Suprapubic skin (tissue), 4 donors: ENCODE results near the gene MEF2B. TPM values are rescaled to one million over a fixed set of nuclear protein-coding genes. Genes with fewer than 3 reads are reported as not detected.
A peak's percentile ranks its signal among the peaks of the same experiment; 100 is the strongest.

ENCODE experiments used
- DNase-seq, 2 donors: peaks; one replicate each; pipeline ENCODE4 v3.0.0-alpha.2; 2019; ENCODE audit warnings: low spot score in 2 of 2
- H3K27ac ChIP-seq: fragments of 200-600 bp; sonication (generic); one replicate; pipeline ENCODE4 v1.5.1; 2019
- H3K27me3 ChIP-seq: fragments of 200-600 bp; sonication (generic); one replicate; pipeline ENCODE4 v1.5.1; 2019
- H3K36me3 ChIP-seq: fragments of 200-600 bp; sonication (generic); one replicate; pipeline ENCODE4 v1.5.1; 2019
- H3K4me1 ChIP-seq: fragments of 200-600 bp; sonication (generic); one replicate; pipeline ENCODE4 v1.5.1; 2019
- H3K4me3 ChIP-seq: fragments of 200-600 bp; sonication (generic); one replicate; pipeline ENCODE4 v1.5.1; 2019; ENCODE audit warnings: mild to moderate bottlenecking
- H3K9me3 ChIP-seq: fragments of 200-600 bp; sonication (generic); one replicate; pipeline ENCODE4 v1.5.1; 2019
- EP300 ChIP-seq: sonication (generic); formaldehyde crosslinking; IDR thresholded peaks from one replicate; pipeline ENCODE4 v1.6.1; 2017; ENCODE audit warnings: antibody characterized with exemption
- POLR2A ChIP-seq, 2 donors: fragments of 450-650 bp; IDR thresholded peaks; one replicate each; pipeline ENCODE4 v1.6.1; 2017; ENCODE audit warnings: antibody characterized with exemption in 2 of 2, mild to moderate bottlenecking in 2 of 2, moderate library complexity in 2 of 2
- POLR2AphosphoS5 ChIP-seq, 3 donors: sonication (generic); formaldehyde crosslinking; IDR thresholded peaks; one replicate each; pipeline ENCODE4 v1.6.1; 2017; ENCODE audit warnings: antibody characterized with exemption in 3 of 3
- WGBS: methylation state at CpG from one replicate; pipeline ENCODE4 v1.1.5; 2018; 5-methylcytosine and 5-hydroxymethylcytosine counted together
- total RNA-seq, 4 donors: library from RNA; depleted of rRNA; stranded (reverse); fragments of >200 nt; gene quantifications; one replicate each; pipeline ENCODE4 v1.1.0, GENCODE V29; 2016
- TF ChIP-seq, protein P1 (sequence below), 2 donors: fragments of 200-600 bp in 1 of 2; fragments of 450-650 bp in 1 of 2; sonication (generic) in 1 of 2; IDR thresholded peaks; one replicate each; pipeline ENCODE4 v1.5.1; 2016 to 2019; ENCODE audit warnings: antibody characterized with exemption in 2 of 2, mild to moderate bottlenecking in 1 of 2, moderate library complexity in 1 of 2

Gene MEF2B
- total RNA-seq, 4 donors from 2014 or later, result 0.68 to 1.8 (median 0.73) TPM; not detected in 1

DNA sequence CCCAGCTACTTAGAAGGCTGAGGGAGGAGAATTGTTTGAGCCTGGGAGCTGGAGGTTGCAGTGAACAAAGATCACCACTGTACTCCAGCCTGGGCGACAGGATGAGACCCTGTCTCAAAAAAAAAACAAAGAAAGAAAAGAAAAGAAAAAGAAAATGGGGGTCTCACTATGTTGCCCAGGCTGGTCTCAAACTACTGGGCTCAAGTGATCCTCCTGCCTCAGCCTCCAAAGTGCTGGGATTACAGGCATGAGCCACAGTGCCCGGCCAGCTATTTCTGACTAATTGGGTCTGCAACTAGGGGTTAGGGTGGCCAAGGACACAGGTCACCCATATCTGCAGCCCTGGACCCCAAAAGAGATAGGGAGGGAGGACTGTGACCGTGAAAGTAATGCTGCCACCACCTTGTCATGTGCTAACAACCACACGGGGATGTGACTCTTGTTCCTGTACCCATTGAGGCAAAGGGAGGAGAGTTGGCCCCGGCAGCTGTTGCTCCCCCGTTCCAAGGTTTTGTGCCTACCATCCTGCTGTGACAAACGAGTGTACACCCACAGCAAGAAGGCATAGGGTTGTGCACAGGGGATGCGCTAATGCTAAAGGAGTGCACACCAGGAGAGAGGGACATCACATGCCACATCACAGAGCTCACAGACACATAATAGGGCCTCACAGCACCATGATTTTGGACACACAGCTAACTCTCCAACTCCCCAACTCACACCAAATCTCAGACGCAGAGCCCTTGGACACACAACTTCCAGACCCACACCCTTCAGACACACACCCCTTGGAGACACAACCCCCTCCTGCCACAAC lies 619 bp downstream of the MEF2B start:
- Histone ChIP-seq H3K27me3 (no peaks in the 10 kb centered on the region), H3K4me1 (peaks cover 9% of the 10 kb centered on the region), H3K4me3 (peak overlapping the region; percentile 27), H3K27ac (no peak overlapping the region), H3K36me3 (no peaks in the 10 kb centered on the region), H3K9me3 (no peaks in the 10 kb centered on the region)
- TF ChIP-seq EP300 (no peak), POLR2AphosphoS5 (IDR thresholded peaks at IDR 0.05) (no peak), POLR2A (IDR thresholded peaks at IDR 0.05) (no peak)
- TF ChIP-seq, protein P1, sequence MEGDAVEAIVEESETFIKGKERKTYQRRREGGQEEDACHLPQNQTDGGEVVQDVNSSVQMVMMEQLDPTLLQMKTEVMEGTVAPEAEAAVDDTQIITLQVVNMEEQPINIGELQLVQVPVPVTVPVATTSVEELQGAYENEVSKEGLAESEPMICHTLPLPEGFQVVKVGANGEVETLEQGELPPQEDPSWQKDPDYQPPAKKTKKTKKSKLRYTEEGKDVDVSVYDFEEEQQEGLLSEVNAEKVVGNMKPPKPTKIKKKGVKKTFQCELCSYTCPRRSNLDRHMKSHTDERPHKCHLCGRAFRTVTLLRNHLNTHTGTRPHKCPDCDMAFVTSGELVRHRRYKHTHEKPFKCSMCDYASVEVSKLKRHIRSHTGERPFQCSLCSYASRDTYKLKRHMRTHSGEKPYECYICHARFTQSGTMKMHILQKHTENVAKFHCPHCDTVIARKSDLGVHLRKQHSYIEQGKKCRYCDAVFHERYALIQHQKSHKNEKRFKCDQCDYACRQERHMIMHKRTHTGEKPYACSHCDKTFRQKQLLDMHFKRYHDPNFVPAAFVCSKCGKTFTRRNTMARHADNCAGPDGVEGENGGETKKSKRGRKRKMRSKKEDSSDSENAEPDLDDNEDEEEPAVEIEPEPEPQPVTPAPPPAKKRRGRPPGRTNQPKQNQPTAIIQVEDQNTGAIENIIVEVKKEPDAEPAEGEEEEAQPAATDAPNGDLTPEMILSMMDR (IDR thresholded peaks at IDR 0.05), result no peak
- 84% methylated on average over 9 of the region's 9 CpGs for WGBS
- no peak for DNase-seq

DNA sequence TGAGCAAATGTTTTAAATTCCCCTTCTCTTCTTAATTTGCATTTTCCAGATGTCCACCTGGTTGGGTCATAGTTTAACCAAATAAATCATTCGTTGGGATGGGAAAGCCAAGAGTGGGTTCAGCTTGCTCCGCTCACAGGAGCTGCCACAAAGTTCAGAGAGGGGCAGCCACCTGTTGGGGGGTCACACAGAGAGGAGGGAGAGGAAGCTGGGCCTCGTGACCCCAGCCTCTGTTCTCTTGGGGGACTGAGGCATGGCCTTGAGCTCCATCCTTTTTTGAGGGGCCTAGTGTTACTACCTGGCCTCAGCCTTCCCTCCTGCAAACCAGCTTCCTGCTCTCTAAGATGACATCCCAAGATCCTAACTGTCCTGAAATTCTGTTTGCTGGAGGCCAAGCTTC lies 2.5 kb downstream of the MEF2B start:
- TF ChIP-seq EP300, result no peak
- TF ChIP-seq, protein P1 (IDR thresholded peaks at IDR 0.05), result no peak
- no peak for TF ChIP-seq POLR2A (IDR thresholded peaks at IDR 0.05)
- TF ChIP-seq POLR2AphosphoS5 (IDR thresholded peaks at IDR 0.05), result no peak
- Histone ChIP-seq H3K4me1 (peaks cover 9% of the 10 kb centered on the region), H3K4me3 (no peak overlapping the region), H3K36me3 (no peaks in the 10 kb centered on the region), H3K9me3 (no peaks in the 10 kb centered on the region), H3K27me3 (no peaks in the 10 kb centered on the region), H3K27ac (no peak overlapping the region)
- 90% methylated on average over 3 of the region's 3 CpGs for WGBS
- no peak for DNase-seq

DNA sequence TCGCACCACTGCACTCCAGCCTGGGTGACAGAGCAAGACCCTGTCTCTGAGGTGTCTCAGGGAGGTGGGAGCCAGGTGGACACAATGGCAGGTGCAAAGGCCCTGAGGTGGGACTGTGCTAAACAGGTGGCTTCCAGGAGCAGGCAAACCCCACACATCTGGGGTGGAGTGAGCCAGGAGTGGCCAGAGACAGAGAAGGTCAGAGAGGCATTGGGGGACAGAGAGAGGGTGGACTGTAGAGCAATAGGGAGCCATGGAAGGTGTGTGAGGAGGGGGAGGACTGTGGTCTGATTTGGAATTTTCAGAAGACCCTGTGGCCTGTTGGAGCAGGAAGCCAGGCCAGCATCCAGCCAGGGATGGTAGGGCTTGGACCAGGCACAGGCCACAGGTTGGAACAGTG lies 4.7 kb downstream of the MEF2B start:
- peaks cover 7% of the 10 kb centered on the region for H3K4me1 ChIP-seq

DNA sequence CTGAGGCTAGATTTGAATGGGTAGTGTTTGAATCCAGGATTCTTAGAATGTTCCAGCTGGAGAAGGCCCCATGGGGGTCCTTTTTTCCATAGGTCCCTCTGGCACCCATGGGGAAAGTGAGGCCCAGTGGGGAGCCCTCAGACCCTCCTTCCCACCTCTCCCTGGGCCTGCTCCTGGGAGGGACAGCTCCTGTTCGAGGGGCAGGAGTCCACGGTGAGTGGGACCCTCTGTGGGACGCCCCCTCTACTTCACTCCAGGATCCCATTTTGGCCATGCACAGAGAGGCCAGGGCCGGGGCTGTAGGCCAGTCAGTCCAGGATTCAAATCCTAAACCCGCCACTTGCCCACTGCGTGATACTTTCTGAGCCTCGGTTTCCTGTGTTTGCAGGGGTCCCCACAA lies 7.6 kb downstream of the MEF2B start:
- H3K4me3 ChIP-seq, result no peak overlapping the region
- no peaks in the 10 kb centered on the region for H3K36me3 ChIP-seq
- H3K27ac ChIP-seq, result no peak overlapping the region
- no peaks in the 10 kb centered on the region for H3K9me3 ChIP-seq
- H3K4me1 ChIP-seq, result no peaks in the 10 kb centered on the region
- 83% methylated on average over 7 of the region's 7 CpGs for WGBS
- H3K27me3 ChIP-seq, result no peaks in the 10 kb centered on the region
- TF ChIP-seq POLR2A (IDR thresholded peaks at IDR 0.05) (no peak), EP300 (no peak), POLR2AphosphoS5 (IDR thresholded peaks at IDR 0.05) (no peak)
- TF ChIP-seq, protein P1 (IDR thresholded peaks at IDR 0.05), result no peak
- no peak for DNase-seq

More for the DNA sequence above, 4.7 kb downstream of the MEF2B start:
- TF ChIP-seq, protein P1 (IDR thresholded peaks at IDR 0.05), result no peak
- no peak for TF ChIP-seq EP300
- TF ChIP-seq POLR2A (IDR thresholded peaks at IDR 0.05), result no peak
- TF ChIP-seq POLR2AphosphoS5 (IDR thresholded peaks at IDR 0.05), result no peak
- 83% methylated on average over 1 of the region's 1 CpG for WGBS
- no peak overlapping the region for H3K4me3 ChIP-seq
- H3K9me3 ChIP-seq, result no peaks in the 10 kb centered on the region
- no peaks in the 10 kb centered on the region for H3K36me3 ChIP-seq
- no peak for DNase-seq
- H3K27ac ChIP-seq, result no peak overlapping the region
- H3K27me3 ChIP-seq, result no peaks in the 10 kb centered on the region

DNA sequence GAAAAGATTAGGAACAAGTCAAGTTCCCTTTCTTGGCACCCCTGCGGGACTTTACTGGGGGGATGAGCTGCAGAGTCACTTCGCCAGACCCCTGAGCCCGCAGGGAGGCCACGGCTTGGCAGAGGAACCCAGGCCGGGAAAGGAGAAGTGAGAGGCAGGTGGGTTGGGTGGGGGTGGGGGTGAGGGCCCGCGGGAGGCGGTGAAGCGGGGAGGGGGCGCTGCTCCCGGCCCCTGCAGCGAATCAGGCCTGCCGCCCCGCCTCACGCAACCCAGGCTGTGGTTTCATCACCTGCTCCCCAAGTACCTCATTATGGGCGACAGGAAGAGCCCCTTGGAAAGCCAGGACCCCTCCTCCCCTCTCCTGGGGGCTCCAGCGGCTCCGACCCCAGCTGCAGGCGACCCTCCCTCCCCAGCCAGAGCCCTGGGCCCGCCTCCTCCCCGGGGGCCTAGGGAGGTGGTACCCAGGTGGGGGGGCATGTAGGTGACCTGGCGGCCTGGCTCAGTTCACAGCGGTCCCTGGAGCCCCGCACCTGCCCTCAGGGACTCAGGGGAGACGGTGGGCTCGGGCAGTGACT lies 9.5 kb downstream of the MEF2B start:
- H3K27me3 ChIP-seq, result no peaks in the 10 kb centered on the region
- no peak overlapping the region for H3K4me3 ChIP-seq
- TF ChIP-seq POLR2A (IDR thresholded peaks at IDR 0.05), result no peak
- no peak for TF ChIP-seq POLR2AphosphoS5 (IDR thresholded peaks at IDR 0.05)
- no peak for TF ChIP-seq EP300
- TF ChIP-seq, protein P1 (IDR thresholded peaks at IDR 0.05), result no peak
- no peak overlapping the region for H3K27ac ChIP-seq
- DNase-seq, result no peak
- no peaks in the 10 kb centered on the region for H3K4me1 ChIP-seq
- H3K36me3 ChIP-seq, result no peaks in the 10 kb centered on the region
- H3K9me3 ChIP-seq, result no peaks in the 10 kb centered on the region
- WGBS, result 73% methylated on average over 15 of the region's 26 CpGs
